SIG-M5 (cell line): ENCODE data around the gene DBR1.
"Not testable (repeated sequence)": the region's sequence is repeated elsewhere in the genome, so short reads cannot be mapped to it uniquely, and the experiment has no call there.

Experiments used
- DNase-seq: peaks from one replicate; lab custom pipeline; 2025; lab: John Stamatoyannopoulos, UW

The DBR1 gene

GRCh38 chr3:138186803-138187295 lies 12.1 kb upstream of the DBR1 start:
- no peak for DNase-seq

GRCh38 chr3:138186221-138186620 lies 11.5 kb upstream of the DBR1 start:
- DNase-seq = no peak

GRCh38 chr3:138184994-138185393 lies 10.3 kb upstream of the DBR1 start:
- DNase-seq = no peak

GRCh38 chr3:138180375-138181029 lies 5.8 kb upstream of the DBR1 start:
- no peak for DNase-seq

GRCh38 chr3:138173769-138174420 lies 826 bp downstream of the DBR1 start:
- no peak for DNase-seq

- no peak for DNase-seq
These were observed 2.1 kb downstream of the DBR1 start for GRCh38 chr3:138172625-138173024.

- no peak for DNase-seq
These were observed 9.7 kb downstream of the DBR1 start for GRCh38 chr3:138165061-138165460.

GRCh38 chr3:138157743-138158142 lies 17.0 kb downstream of the DBR1 start:
- no peak for DNase-seq

- no peak for DNase-seq
These were observed 20.2 kb downstream of the DBR1 start for GRCh38 chr3:138154534-138154933.

GRCh38 chr3:138148503-138148902 lies 26.2 kb downstream of the DBR1 start:
- DNase-seq = no peak

- not testable (repeated sequence) for DNase-seq
These were observed 32.5 kb downstream of the DBR1 start for GRCh38 chr3:138142181-138142580.

- DNase-seq = no peak
These were observed 33.8 kb downstream of the DBR1 start for GRCh38 chr3:138140940-138141339.

- DNase-seq = no peak
These were observed 35.0 kb downstream of the DBR1 start for GRCh38 chr3:138139691-138140090.

- peak; percentile 44 for DNase-seq
These were observed 36.9 kb downstream of the DBR1 start for GRCh38 chr3:138137861-138138260.

GRCh38 chr3:138136201-138136600 lies 38.5 kb downstream of the DBR1 start:
- no peak for DNase-seq

GRCh38 chr3:138135833-138136194 lies 38.9 kb downstream of the DBR1 start:
- no peak for DNase-seq

- DNase-seq = no peak
These were observed 39.4 kb downstream of the DBR1 start for GRCh38 chr3:138135146-138135832.

GRCh38 chr3:138132239-138132638 lies 42.5 kb downstream of the DBR1 start, which contains the start of gene A4GNT:
TSS of gene A4GNT (minus strand) at chr3:138132390. CDS start at chr3:138131256, 1,134 bp downstream.
- DNase-seq = no peak

GRCh38 chr3:138127636-138128365 lies 46.9 kb downstream of the DBR1 start:
- no peak for DNase-seq

- no peak for DNase-seq
These were observed 49.0 kb downstream of the DBR1 start for GRCh38 chr3:138125548-138126221.

GRCh38 chr3:138124706-138125355 lies 49.9 kb downstream of the DBR1 start:
- no peak for DNase-seq
